Measurements from ENCODE around the gene CPNE9. TPM values are rescaled to one million over a fixed set of nuclear protein-coding genes. Genes with fewer than 3 reads are reported as not detected.

The CPNE9 gene
- total RNA-seq, 1 donor from 2014 or later: 0.44 TPM

- intact Hi-C loops (cut with DNase I): no loop called here
- TF ChIP-seq CTCF (IDR thresholded peaks at IDR 0.05): no peak
Measured at GRCh38 chr3:9747267-9747666, 43.6 kb downstream of the CPNE9 start.

DNA sequence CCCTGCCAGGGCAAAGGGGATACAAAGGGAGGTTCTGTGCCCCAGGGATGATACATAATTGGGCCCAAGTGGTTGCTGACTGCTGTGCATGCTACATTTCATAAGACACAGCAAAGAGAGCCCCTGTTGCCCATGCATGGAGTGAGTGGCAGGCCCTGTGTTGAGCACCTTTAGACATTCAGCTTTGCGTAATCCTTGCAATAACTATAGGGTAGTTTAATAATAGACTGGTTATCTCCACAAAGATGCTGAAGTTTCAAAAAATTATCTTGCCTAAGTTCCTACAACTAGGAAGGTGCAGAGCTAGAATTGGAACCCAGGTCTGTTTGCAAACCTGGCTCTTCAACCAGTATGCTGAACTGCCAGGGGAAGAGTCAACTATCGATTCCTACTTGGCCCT is 44.4 kb downstream of the CPNE9 start:
- Histone ChIP-seq H3K4me1 (peaks cover 26% of the 10 kb centered on the region), H3K4me3 (no peak overlapping the region), H3K27ac (no peak overlapping the region), H3K9me3 (no peaks in the 10 kb centered on the region), H3K36me3 (peaks cover 72% of the 10 kb centered on the region), H3K27me3 (ENCODE audit: low read depth) (no peaks in the 10 kb centered on the region)
- TF ChIP-seq CTCF (IDR thresholded peaks at IDR 0.05): no peak
- intact Hi-C loops (cut with DNase I): no loop called here
- no peak for DNase-seq
- no peak for ATAC-seq

More at GRCh38 chr3:9747267-9747666, 43.6 kb downstream of the CPNE9 start:
- Histone ChIP-seq H3K36me3 (peaks cover 72% of the 10 kb centered on the region), H3K4me3 (no peak overlapping the region), H3K27ac (no peak overlapping the region), H3K9me3 (no peaks in the 10 kb centered on the region), H3K27me3 (ENCODE audit: low read depth) (no peaks in the 10 kb centered on the region), H3K4me1 (peaks cover 26% of the 10 kb centered on the region)
- ATAC-seq (no peak), DNase-seq (no peak)

DNA sequence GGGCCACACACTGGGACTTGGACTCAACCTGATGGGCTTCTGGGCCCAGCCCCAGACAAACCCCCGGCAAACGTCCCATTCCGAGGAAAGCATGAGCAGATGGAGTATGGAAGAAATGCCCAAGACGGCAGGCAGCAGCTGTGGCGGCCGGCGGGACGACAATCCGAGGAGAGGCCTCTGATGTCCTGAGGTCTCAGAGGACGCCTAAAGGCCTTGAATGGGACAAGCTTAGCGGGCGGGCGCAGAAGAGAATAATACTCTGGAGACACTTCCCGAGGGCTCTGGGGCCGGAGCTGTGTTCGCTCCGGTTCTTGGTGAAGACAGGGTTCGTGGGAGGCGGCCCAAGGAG is 45.6 kb downstream of the CPNE9 start:
- intact Hi-C loops (cut with DNase I): no loop called here
- Histone ChIP-seq H3K27ac (peak overlapping the region; percentile 87), H3K4me1 (peaks cover 27% of the 10 kb centered on the region), H3K36me3 (peaks cover 71% of the 10 kb centered on the region), H3K27me3 (ENCODE audit: low read depth) (no peaks in the 10 kb centered on the region), H3K9me3 (no peaks in the 10 kb centered on the region), H3K4me3 (peak overlapping the region; percentile 88)
- ATAC-seq (peak in 1 of 2 donors; percentile 55), DNase-seq (no peak)
- TF ChIP-seq CTCF (IDR thresholded peaks at IDR 0.05): no peak

DNA sequence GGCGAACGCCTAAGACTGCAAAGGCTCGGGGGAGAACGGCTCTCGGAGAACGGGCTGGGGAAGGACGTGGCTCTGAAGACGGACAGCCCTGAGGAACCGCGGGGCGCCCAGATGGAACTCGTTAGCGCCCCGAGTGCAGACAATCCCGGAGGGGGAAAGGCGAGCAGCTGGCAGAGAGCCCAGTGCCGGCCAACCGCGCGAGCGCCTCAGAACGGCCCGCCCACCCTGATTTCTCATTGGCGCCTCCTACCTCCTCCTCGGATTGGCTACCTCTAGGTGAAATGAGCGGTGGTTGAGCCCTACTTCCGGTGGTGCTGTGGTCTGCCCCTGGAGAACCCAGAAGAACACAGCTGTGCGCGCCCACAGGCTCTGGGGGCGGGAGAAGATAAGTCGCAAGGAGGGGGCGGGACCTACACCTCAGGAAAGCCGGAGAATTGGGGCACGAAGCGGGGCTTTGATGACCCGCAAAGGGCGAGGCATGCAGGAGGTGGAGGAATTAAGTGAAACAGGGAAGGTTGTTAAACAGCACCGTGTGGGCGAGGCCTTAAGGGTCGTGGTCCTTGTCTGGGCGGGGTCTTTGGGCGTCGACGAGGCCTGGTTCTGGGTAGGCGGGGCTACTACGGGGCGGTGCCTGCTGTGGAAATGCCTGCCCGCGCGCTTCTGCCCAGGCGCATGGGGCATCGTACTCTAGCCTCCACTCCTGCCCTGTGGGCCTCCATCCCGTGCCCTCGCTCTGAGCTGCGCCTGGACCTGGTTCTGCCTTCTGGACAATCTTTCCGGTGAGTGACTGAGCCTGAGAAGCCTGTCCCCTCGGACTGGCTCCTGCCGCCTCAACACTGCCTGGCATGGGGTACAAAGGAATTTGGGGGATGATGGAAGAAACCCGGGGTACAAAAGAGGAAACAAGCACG is 46.3 kb downstream of the CPNE9 start, which contains the start of gene OGG1:
TSS of gene OGG1 (plus strand) at position 308 of the 911 bp plus-strand sequence. CDS start at position 643, 335 bp downstream.
- ATAC-seq (peak; percentile 99), DNase-seq (peak; percentile 99)
- peaks cover 34% of the 10 kb centered on the region for H3K4me1 ChIP-seq
- no peaks in the 10 kb centered on the region for H3K9me3 ChIP-seq
- peaks cover 71% of the 10 kb centered on the region for H3K36me3 ChIP-seq
- H3K4me3 ChIP-seq: peak within 1 kb of the TSS; percentile 88
- H3K27ac ChIP-seq: peak within 1 kb of the TSS; percentile 87
- H3K27me3 ChIP-seq (ENCODE audit: low read depth): no peaks in the 10 kb centered on the region
- no peak for TF ChIP-seq CTCF (IDR thresholded peaks at IDR 0.05)
- intact Hi-C loops (cut with DNase I): no loop called here

DNA sequence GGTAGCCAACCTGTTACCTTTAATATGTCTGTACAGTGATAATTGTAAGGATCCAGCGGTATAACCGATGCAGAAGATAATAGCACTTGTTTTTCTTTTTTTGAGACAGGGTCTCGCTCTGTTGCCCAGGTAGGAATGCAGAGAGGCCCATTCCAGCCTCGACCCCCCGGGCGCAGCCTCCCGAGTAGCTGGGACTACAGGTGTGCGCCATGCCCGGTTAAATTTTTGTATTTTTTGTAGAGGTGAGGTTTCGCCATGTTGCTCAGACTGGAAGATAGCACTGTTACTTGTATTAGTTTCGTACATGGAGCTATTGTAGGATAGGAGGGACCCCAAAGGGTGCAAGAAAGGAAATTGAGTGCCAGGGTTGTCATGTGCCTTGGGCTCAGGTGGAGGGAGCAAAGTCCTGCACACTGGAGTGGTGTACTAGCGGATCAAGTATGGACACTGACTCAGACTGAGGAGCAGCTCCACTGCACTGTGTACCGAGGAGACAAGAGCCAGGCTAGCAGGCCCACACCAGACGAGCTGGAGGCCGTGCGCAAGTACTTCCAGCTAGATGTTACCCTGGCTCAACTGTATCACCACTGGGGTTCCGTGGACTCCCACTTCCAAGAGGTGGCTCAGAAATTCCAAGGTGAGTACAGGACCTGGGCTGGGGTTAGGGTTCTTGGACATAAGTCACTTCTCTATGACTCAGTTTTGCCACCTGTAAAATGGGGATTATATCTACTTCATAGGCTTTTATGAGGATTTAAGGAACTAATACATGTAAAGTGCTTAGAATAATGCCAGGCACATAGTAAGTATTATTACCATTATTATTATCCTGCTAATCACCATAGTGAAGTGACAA is 47.2 kb downstream of the CPNE9 start:
- TF ChIP-seq CTCF (IDR thresholded peaks at IDR 0.05): no peak
- no peak for DNase-seq
- Histone ChIP-seq H3K27me3 (ENCODE audit: low read depth) (no peaks in the 10 kb centered on the region), H3K4me3 (peak overlapping the region; percentile 88), H3K36me3 (peaks cover 64% of the 10 kb centered on the region), H3K9me3 (no peaks in the 10 kb centered on the region), H3K27ac (peak overlapping the region; percentile 87), H3K4me1 (peaks cover 36% of the 10 kb centered on the region)
- intact Hi-C loops (cut with DNase I): no loop called here
- ATAC-seq: no peak

Data from lower lobe of right lung (tissue), 2 donors.